C4-2B (cell line): ENCODE data around the gene FKBP3.

Experiments
- ZFX ChIP-seq: fragments of 450-650 bp; IDR thresholded peaks from 2 replicates; pipeline ENCODE4 v1.6.1; 2017
- TF ChIP-seq, protein P1 (sequence below): fragments of 450-650 bp; conservative IDR thresholded peaks from 2 replicates; pipeline ENCODE4 v1.5.1; 2017; ENCODE audit warnings: mild to moderate bottlenecking

DNA sequence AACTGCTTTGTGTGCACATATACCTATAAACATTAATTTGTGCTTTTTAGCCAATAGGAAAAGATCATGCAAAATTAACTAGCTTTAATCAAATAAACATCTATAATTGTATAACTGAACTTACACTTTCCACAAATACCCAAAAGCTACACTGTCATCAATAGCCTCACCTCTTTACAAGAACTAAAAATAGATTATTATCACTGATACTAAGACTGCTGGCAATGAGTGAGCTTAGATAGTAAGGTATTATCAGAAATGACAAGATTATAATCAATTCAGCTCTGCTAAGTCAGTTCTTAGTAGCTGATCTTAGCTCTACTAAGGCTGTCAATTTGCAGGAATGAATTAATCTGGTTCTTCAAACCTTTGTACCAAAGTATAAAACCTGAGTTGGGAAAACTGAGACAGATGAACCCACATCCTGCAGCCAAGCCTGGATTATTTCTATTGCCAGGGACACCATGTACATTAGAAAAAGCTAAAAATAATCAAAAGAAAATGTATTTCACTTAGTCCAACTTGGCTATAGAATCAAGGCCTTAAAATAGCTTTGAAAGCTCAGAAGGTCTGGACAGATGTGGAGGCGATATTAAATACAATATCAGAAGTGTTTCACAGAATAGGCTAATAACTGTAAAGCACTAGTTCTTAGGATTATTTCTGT lies 5.2 kb downstream of the FKBP3 start:
- TF ChIP-seq, protein P1, sequence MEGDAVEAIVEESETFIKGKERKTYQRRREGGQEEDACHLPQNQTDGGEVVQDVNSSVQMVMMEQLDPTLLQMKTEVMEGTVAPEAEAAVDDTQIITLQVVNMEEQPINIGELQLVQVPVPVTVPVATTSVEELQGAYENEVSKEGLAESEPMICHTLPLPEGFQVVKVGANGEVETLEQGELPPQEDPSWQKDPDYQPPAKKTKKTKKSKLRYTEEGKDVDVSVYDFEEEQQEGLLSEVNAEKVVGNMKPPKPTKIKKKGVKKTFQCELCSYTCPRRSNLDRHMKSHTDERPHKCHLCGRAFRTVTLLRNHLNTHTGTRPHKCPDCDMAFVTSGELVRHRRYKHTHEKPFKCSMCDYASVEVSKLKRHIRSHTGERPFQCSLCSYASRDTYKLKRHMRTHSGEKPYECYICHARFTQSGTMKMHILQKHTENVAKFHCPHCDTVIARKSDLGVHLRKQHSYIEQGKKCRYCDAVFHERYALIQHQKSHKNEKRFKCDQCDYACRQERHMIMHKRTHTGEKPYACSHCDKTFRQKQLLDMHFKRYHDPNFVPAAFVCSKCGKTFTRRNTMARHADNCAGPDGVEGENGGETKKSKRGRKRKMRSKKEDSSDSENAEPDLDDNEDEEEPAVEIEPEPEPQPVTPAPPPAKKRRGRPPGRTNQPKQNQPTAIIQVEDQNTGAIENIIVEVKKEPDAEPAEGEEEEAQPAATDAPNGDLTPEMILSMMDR: no peak
- TF ChIP-seq ZFX: no peak
